Smooth muscle cell of the brain vasculature (primary cell): ENCODE data around the gene EARS2.

ENCODE experiments used
- DNase-seq: peaks from one replicate; pipeline ENCODE4 v3.0.0-alpha.2; 2012; ENCODE audit warnings: low read depth, low spot score

Gene EARS2

DNA sequence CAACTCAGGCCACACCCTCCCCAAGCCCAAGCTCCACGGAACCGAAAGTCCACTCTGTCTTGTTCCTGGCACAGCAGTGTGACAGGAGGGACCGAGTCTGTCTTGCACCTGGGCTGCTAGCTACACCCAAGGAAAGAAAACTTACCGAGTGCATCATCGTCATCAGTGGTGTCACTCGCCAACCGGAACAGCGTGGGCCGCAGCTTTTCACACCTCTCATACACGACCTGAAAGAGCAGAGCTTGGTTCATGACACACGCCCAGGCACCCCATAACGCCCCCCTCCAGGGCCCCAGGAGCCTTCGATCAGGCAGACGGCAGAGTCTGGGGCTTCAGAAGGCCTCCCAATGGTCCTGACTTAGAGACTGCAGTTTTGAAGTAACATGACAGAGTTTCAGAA, 74.4 kb downstream of the EARS2 start:
- DNase-seq, result no peak

- no peak for DNase-seq
These were observed 76.9 kb downstream of the EARS2 start for GRCh38 chr16:23480257-23480656.

GRCh38 chr16:23479138-23479537, 78.0 kb downstream of the EARS2 start:
- DNase-seq, result no peak

DNA sequence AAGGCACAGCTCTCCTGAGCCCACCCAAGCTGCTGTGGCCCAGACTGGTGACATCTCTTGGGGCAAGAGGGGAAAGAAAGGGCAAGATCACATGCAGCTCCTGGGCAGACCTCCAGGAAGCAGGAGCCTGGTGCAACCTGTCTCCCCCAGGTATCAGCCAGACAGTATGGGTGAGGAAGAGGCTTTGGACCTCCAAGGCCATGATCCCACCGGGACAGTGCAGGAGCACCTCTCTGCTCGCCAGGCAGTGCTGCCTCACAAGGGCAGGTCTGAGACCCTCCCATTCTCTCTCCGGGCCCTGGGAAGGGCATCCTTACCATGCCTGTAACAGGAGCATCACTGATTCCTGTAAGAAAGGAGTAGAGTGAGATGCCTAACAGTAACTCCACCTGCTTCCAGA, 78.6 kb downstream of the EARS2 start:
- no peak for DNase-seq

DNA sequence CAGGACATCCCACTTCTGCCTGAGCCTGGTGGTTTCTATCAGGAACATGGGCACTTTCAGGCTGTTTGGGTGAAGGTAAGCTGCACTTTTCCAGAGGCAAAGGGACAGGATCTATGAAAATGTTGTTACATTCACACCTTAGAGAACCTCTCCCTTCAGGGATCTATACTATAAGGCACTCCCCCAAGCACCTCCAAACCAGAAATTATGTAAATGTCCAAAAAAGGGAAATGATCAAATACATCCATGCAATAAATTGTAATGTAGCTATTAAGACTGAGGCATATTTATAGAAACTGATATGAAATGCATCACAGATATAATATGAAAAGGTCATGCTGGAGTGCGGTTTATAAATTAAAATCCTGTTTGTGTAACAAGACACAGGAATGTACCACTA, 80.9 kb downstream of the EARS2 start:
- no peak for DNase-seq
